SH-SY5Y (cell line): Measurements from ENCODE around the gene DLG2.

ENCODE experiments used
- GATA2 ChIP-seq: IDR thresholded peaks from 2 replicates; pipeline ENCODE4 v1.6.1; 2011; ENCODE audit warnings: mild to moderate bottlenecking, low read depth, low read length
- GATA3 ChIP-seq: IDR thresholded peaks from 2 replicates; pipeline ENCODE4 v1.6.1; 2011; ENCODE audit warnings: low read depth, mild to moderate bottlenecking, low read length, moderate library complexity

DNA sequence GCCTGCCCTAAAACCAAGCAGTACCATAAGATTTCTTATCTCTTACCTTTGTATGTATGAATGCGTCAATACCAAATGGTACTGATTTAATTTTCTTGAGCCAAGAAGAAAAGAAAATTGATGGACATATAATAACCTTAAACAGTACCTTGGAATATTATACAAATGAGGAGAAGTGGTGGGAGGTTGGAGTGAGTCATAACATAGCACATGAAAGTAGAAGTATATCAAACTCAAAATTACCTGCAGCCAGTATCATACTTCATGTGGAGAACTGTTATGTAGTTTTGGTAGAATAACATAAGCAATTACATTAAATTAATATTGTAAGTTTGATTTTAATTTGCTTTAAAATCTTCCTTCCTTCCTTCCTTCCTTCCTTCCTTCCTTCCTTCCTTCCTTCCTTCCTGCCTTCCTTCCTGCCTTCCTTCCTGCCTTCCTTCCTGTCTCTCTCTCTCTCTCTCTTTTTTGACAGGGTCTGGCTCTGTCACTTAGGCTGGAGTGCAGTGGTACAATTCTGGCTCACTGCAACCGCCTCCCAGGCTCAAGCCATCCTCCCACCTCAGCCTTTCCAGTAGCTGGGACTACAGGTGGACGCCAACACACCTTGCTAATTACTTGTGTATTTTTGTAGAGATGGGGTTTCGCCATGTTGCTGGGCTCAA, 1880.1 kb downstream of the DLG2 start:
- TF ChIP-seq GATA2: no peak
- no peak for TF ChIP-seq GATA3
